DMS153 (cell line): ENCODE data around the gene GYG1.
"Not testable (repeated sequence)": the region's sequence is repeated elsewhere in the genome, so short reads cannot be mapped to it uniquely, and the experiment has no call there.

Experiments used
- DNase-seq: peaks from one replicate; lab custom pipeline; 2025; lab: John Stamatoyannopoulos, UW

The GYG1 gene

DNA sequence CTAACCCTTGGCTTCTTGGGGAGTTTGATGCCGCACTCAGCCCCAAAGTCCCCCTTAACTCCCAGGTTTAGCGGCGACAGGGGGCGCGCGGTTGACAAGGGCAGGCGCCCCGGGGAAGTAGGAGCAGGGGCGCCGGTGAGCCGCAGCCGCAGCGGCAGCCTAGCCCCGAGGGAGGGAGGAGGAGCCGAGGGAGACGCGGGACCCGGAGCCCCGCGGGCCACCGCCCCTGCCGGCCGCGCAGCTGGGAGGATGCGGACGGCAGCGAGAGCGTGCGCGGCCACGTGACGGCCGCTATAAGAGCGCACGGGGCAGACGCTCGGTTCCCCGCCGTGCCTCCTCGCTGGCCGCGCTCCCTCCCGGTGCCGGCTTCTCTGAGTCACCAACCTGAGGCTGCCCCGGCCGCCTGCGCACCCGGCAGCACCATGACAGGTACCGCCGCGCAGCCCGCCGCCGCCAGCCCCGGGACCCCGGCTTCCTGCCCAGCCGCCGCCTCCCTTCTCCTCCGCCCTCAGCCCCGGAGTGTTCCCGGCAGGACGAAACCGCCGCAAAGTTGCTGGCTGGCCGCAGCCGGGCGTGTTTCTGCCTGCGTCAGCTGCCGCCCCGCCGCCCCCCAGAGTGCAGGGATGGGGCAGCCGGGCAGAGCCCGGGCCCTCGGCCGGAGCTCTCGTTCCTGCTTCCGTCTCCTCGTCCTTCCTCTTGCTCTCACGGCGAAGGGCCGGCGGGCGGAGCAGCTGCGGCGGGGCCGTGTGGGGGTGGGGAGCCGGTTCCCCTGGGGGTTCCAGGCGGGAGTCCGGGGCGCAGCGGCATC lies at the start of gene GYG1:
GYG1 (plus strand) TSS at position 322 of the 808 bp plus-strand sequence; CDS start at position 423, 101 bp downstream.
- DNase-seq, result peak; percentile 53

DNA sequence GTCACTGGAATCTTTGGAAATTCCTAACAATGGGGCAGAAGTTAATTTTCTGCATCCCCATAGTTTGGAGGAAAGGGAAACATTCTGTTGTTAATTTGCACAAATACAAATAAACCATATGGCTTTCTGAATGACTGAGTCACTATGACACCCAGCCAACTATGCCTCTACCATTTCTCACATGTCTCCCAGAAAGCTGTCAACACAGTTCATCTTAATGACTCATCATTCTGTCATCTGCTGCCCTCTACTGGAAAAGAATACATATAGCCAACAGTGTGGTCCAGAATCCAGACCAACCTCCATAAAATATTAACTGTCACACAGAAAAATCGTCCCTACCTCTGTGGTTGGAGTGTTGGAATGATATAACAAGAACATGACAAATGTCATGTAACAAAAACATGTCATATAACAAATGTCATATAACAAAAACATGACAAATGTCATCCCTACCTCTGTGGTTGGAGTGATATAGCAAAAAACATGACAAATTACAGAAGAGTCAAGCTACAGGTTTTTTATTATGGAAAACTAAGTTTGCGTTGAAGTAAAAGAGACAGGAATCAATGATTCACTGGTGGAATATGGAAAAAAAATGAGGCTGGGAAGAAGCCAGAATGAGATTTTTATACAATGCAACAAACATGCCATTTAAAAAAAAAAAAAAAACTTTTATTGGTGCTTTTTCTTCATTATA lies 47.7 kb upstream of the GYG1 start:
- DNase-seq, result peak; percentile 74

DNA sequence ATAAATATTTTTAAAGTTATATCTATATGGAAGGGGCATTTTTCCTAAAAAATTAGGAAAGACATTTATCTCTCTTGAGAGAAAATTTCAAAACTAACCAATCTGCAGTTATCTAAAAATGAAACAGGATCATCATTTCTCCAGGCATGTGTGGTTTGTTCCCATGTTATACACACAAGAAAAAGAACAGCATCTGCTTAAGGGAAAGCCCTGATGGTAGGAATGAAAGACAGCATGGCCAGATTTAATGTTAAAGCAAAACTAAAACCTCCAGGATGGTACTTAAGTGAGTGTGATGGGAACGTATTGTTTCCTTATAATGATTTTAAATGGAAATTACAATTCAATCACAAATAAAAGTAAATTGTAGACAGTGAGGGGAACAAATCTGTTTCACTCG lies 46.2 kb upstream of the GYG1 start:
- DNase-seq, result no peak

DNA sequence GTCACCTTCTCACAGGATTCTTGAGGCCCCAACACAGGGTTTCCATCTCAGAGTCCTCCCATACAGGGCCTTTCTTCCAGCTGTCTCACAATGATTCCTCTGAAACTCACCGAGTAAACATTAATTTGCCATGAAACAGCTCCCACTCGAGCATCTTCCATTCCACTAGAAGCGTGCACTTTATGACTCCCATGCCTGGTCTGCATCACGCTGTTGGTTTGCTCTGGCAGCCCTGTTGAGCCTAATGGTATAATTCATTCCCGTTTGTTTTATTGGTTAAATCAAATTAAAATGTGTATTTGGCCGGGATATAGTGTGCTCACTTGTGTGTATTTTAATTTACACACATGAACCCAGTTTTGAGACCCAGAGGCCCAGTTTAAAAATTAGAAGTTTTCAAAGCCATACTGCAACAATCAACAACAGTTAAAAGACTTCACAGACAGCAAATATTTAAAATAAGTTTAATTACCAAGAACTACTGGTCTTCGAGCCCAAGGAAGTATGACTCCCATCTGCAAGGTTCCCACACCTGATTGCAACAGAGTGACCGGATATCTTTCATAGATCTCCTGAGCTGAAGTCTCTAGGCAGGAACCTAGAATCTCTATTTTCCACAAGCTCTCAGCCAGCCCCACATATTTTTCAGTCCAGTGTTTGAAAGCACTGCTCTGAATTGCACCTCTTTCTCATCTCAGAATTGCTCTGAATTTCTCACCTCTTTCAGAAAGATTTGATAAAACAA lies 42.3 kb upstream of the GYG1 start:
- no peak for DNase-seq

DNA sequence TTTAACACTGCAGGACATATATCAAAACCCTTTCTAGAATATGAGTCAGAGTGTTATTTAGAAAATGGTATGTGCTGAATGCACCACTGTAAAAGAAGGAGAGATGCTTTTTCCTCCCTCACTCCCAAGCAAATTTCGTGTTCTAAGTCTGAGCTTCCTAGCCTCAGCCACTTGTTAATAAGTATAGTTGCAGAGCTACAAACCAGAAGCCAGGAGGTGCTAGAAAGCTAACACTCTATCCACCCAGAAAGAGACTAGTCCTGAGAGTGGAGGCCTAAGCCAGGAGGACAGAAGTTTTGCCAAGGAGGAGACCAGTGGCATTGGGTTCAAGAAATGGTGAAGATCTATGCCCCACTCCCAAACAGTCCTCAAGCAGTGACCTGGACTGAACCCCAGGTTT lies 40.5 kb upstream of the GYG1 start:
- no peak for DNase-seq

DNA sequence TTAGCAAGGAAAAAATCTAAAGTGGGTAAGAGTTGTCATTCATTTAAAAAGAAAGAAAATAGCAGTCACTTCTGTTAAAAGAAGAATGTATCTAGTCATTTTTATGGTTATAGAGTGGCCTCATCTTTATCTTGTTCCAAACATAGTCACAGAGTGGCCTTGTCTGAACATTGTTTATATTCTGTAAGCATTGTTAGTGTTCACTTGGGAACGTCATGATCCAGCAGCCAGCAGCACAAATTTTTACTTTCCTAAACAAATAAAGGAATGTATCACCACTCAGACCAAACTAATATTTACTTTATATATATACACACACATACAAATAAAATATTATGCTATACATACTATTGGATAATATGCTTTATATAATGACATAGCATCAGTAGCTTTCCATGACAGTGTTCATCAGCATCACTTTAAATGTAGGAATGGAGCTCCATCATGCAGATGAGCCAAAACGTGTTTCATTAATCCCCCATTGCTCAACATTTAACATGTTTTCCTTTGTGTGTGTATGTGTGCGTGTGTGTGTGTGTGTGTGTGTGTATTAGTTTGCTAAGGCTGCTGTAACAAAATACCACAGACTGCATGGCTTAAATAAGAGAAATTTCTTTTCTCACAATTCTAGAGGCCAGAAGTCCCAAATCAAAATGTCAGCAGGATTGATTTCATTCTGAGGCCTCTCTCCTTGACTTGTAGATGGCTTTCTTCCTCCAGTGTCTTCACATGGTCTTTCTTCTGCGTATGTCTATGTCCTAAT lies 39.6 kb upstream of the GYG1 start:
- DNase-seq, result no peak

DNA sequence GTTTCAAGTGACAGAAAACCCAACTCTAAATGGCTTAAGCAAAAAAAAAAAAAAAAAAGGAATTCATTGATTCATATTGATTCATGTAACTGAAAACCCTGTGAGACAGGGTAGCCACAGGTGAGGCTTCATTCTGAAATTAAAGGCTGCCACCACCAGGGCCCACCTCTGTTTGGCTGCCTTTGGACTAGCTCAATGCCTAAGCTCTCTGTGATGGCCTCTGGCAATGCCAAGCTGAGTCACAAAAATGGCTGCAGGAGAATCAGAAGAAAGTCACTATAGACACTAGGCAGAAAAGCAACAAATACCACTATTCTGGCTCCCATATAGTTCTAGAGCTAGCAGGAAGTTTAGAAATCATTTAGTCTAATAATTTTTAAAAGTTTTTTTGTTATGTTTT lies 38.2 kb upstream of the GYG1 start:
- no peak for DNase-seq

DNA sequence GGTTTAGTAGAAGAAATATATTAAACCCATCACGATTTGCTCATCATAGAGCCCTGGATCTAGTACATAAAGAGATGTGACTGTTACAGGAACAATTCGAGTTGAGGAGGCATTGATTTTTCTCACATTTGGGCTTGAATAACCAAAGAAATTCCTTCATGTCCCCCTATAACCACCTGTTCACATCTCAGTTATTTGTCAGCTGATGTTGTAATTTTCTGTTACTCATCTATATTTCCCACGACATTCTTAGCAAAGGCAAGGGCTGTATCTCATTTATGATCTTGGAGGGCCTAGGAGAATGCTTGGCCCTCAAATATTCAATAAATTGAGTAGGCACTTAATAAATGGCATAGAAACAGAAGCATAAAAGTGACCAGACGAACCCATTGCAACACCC lies 36.4 kb upstream of the GYG1 start:
- DNase-seq, result no peak

GRCh38 chr3:148955544-148956346 lies 35.6 kb upstream of the GYG1 start:
- DNase-seq, result peak; percentile 32

DNA sequence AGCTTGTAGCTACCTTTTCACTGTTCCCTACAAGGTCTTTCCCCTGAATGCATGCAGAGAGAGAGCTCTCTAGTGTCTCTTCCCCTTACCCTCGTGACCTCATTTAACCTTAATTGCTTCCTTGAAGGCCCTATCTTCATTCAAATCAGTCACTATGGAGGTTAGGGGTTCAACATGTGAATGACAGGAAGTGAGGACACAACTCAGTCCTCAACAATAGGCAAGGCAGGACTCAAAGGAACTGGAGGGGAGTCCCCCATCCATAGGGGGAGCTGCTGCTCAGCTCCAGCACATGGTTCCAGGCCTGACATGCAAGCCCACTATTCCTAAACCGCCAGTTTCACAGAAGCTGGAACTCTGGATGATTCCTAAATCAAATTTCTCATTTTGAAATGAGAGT lies 33.8 kb upstream of the GYG1 start:
- no peak for DNase-seq

- no peak for DNase-seq
These were observed 32.6 kb upstream of the GYG1 start for GRCh38 chr3:148958696-148959095.

DNA sequence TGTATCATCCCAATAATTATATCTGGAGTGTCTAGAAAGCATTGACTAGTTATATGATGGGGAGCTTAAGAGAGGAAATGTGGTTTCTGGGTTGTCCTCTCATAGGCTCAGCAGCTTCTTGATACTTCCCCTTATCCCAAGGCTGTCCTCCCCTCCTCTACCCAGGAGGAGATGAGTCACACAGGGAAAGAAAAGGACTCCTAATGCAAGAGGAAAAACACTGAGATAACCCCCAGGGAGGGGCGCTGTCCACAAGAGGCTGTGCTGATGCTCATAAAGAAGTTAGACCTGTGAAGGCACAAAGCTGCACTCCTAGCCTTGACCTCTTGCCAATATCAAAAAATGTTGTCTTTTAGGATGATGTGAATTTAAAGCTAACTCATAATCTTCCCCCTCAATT lies 28.8 kb upstream of the GYG1 start:
- DNase-seq, result no peak

DNA sequence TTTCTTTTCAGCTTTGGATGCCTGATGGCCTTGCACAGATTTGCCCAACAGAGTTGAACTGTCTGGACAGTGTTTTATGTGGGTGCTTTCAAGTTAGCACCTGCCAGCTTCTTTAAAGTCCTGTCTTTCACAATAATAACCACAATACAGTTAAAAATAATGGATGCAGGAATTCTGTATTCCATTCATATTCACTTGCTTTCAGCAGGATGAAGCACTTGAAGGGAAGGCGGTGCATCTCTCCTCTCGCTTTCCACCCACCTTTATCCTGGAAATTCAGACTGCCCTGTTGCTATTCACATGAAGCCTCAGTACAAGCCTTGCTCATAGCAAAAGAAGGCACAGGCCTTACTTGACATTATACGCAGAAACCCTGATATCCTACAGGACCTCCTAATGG lies 26.5 kb upstream of the GYG1 start:
- DNase-seq, result no peak

GRCh38 chr3:148968321-148968720 lies 23.0 kb upstream of the GYG1 start:
- no peak for DNase-seq

DNA sequence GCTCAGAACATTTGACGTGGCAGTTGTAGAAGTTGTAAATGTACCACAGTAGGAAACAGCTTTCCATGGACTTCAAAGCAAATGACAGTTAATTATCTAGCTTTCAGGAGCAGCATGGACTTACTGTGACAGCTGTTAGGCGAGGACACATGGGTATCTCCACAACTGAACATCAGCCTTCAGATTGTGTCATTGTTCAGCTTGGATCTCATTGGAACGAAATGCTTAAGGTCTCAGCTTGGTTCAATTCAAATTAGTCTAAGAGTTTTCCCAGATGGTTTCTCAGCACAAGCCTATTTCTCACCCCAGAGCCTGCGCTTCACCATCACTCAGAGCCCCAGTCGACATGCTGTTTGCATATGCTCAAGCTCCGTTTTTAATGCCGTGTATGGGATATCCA lies 21.1 kb upstream of the GYG1 start:
- no peak for DNase-seq

DNA sequence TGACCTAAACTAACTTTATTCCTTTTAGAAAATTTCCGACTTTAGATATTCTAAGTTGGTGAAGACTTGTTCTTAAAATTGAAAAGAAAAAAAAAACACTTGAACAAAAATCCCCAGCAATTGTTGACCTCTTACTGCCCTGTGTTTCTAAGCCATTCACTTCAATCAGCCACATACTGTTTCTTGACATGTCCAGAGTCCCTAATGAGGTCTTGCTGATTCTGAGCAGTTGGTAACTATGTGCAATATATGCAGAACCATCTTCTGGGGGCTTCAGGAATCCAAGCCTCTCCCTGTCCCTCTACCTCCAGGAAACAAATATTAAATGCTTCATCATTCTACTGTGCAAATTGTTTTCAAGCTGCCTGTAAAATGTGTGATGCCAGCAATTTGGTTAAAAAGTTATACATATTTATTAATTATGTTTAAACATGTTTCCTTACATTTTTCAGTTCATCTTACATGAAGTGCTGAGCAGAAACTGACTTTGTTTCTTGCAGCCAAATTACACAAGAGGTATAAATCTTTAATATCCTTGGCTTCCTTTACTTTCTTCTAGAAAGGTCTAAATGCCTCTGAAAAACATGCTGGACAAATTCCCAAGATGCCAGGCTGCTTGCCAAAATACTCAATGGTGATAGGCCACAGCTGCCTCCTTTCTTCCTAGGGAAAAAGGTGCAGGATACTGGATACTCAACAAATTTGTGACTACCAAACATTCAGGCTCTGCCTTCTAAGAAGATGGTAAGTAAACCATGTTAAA lies 19.8 kb upstream of the GYG1 start:
- no peak for DNase-seq

DNA sequence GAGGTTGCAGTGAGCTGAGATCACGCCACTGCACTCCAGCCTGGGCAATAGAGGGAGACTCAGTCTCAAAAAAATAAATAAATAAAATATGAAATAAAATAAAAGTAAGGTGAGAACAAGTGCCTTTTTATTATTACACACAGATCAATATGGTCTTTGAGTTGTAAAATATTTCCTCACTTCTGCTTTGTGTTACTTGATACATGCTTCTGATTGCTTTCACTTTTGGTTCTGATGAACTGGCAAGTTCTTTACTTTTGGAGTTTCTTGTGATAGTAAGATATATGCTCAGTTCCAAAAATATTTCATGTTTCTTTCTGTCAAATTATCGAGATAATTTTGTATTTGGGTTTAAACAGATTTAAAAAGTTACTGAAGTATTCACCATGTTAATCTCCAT lies 16.6 kb upstream of the GYG1 start:
- DNase-seq, result no peak

DNA sequence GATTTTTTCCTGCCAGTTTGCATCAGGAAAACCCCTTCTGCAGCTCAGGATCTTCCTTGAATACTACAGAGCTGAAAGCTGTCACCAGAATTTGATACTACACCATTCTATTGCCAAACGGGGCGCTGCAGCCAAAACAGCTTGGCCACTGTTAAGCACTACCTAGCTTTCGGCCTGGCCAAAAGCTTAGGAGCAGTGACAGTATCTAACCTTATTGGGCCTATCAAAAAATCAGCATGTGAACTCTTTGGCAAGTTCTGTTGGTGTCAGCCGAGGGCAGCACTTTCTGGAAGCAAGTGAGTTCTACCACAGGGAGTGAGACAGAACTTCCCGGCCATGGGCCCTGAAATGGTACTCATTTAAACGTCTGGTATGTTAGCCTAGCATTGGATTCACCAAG lies 16.1 kb upstream of the GYG1 start:
- no peak for DNase-seq

DNA sequence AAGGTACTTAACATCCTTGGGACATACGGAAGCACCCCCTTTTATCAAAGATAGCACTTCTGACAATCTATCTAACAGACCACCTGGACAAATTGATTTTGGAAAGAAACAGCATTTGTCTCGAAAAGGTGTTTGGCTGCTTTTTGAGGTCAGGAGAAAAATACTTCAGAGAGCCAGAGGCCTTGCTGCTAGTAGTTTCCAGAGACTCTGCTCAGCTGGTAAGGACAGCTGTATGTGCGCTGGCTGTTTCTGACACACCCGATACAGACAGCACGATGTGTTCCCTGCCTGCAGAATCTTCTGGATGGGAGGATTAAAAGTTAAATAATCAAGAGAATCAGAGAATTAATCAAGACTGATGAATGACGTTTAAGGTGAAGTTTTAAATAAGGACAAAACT lies 15.6 kb upstream of the GYG1 start:
- DNase-seq, result no peak

DNA sequence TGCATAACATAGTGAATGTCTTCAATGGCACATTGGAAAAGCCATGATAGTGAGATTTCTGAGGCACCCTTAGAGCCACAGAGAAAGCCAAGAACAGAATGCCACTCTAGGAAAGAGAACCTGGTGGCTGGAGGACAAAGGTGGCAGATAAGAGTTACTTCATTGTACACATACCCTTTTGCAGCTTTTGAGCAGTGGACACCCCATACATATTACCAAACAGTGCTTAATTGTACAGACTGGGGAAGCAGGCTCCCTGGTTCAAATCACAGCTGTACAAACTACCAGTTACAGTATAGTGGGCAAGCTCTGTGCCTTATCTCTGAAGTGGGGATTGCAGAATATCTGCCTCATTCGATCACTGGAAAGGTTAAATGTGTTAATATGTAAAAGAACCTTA lies 10.1 kb upstream of the GYG1 start:
- DNase-seq, result no peak

- DNase-seq, result not testable (repeated sequence)
These were observed 3.8 kb upstream of the GYG1 start for GRCh38 chr3:148987551-148987950.
